HFF-Myc (cell line): ENCODE results near the gene SYNJ2.

ENCODE experiments used
- DNase-seq: peaks from one replicate; pipeline ENCODE4 v3.0.0-alpha.2; 2011; ENCODE audit warnings: low read depth; ENCODE audit errors: extremely low read depth
- H3K4me3 ChIP-seq: replicated peaks from 2 replicates; pipeline ENCODE4 v1.5.1; 2011; ENCODE audit warnings: low read depth, mild to moderate bottlenecking, control low read depth, low read length
- CTCF ChIP-seq: IDR thresholded peaks from 2 replicates; pipeline ENCODE4 v1.5.1; 2012; ENCODE audit warnings: mild to moderate bottlenecking, low read depth, low read length, control low read depth; ENCODE audit errors: missing control alignments

The SYNJ2 gene

GRCh38 chr6:158047563-158048323, 66.1 kb downstream of the SYNJ2 start:
- no peak for TF ChIP-seq CTCF
- DNase-seq, result no peak
- no peak overlapping the region for H3K4me3 ChIP-seq

- TF ChIP-seq CTCF, result no peak
- no peak for DNase-seq
- no peak overlapping the region for H3K4me3 ChIP-seq
These were observed 66.9 kb downstream of the SYNJ2 start for GRCh38 chr6:158048589-158048988.

- TF ChIP-seq CTCF, result no peak
- no peak overlapping the region for H3K4me3 ChIP-seq
- DNase-seq, result no peak
These were observed 67.7 kb downstream of the SYNJ2 start for GRCh38 chr6:158049055-158050028.

GRCh38 chr6:158050107-158050735, 68.6 kb downstream of the SYNJ2 start:
- no peak overlapping the region for H3K4me3 ChIP-seq
- DNase-seq, result no peak
- TF ChIP-seq CTCF, result no peak

- no peak for DNase-seq
These were observed 69.3 kb downstream of the SYNJ2 start for GRCh38 chr6:158050955-158051354.

More at GRCh38 chr6:158050955-158051354, 69.3 kb downstream of the SYNJ2 start:
- H3K4me3 ChIP-seq, result no peak overlapping the region
- TF ChIP-seq CTCF, result no peak
